WTC11 (cell line): ENCODE results near the gene FOXL2NB. TPM values are rescaled to one million over a fixed set of nuclear protein-coding genes. Genes with fewer than 3 reads are reported as not detected.

Experiments
- ATAC-seq: fragments of 200-7000 bp; cut with Tn5 transposase; 2 replicates; pipeline ENCODE4 v1.10.0; 2021; ENCODE audit warnings: mild to moderate bottlenecking, moderate library complexity
- CTCF ChIA-PET: fragments of 300-600 bp; sonication (Branson Sonifier 250); formaldehyde crosslinking; loops from one replicate; lab custom pipeline; 2021; ENCODE audit warnings: antibody characterized with exemption; lab: Charles Lee
- POLR2A ChIA-PET: fragments of 350-600 bp; sonication (Branson Sonifier 250); formaldehyde crosslinking; loops from one replicate; lab custom pipeline; 2021; ENCODE audit warnings: antibody characterized with exemption; lab: Charles Lee
- DNase-seq: peaks from one replicate; pipeline ENCODE4 v3.0.0; 2021; ENCODE audit warnings: low spot score
- H3K27ac Mint-ChIP-seq: 2 replicates; pipeline ENCODE4 v1.8.0; 2021; ENCODE audit warnings: mixed read lengths
- H3K27me3 Mint-ChIP-seq: 2 replicates; pipeline ENCODE4 v1.8.0; 2021; ENCODE audit warnings: low read depth, mild to moderate bottlenecking, moderate library complexity, mixed read lengths
- H3K36me3 Mint-ChIP-seq: 2 replicates; pipeline ENCODE4 v1.8.0; 2021; ENCODE audit warnings: mixed read lengths
- H3K4me1 Mint-ChIP-seq: 2 replicates; pipeline ENCODE4 v1.8.0; 2022; ENCODE audit warnings: mixed read lengths
- H3K4me3 Mint-ChIP-seq: 2 replicates; pipeline ENCODE4 v1.8.0; 2021; ENCODE audit warnings: mild to moderate bottlenecking, moderate library complexity, mixed read lengths
- H3K9me3 Mint-ChIP-seq: 2 replicates; pipeline ENCODE4 v1.8.0; 2021; ENCODE audit warnings: mixed read lengths
- ATF1 ChIP-seq: sonication (generic); formaldehyde crosslinking; IDR thresholded peaks from 2 replicates; pipeline ENCODE4 v1.8.1; 2023; ENCODE audit warnings: mild to moderate bottlenecking, moderate library complexity, missing genetic modification reagents
- E2F5 ChIP-seq: sonication (generic); formaldehyde crosslinking; IDR thresholded peaks from 2 replicates; pipeline ENCODE4 v1.8.1; 2022; ENCODE audit warnings: mild to moderate bottlenecking, moderate library complexity, missing genetic modification reagents
- GABPB1 ChIP-seq: sonication (generic); formaldehyde crosslinking; IDR thresholded peaks from 2 replicates; pipeline ENCODE4 v1.8.1; 2023; ENCODE audit warnings: mild to moderate bottlenecking, missing genetic modification reagents
- GTF2I ChIP-seq: fragments of 250-450 bp; sonication (Bioruptor Pico); conservative IDR thresholded peaks from 2 replicates; pipeline ENCODE4 v1.4.0; 2021; ENCODE audit warnings: mild to moderate bottlenecking
- IRF1 ChIP-seq: sonication (generic); formaldehyde crosslinking; IDR thresholded peaks from 2 replicates; pipeline ENCODE4 v1.8.0; 2023; ENCODE audit warnings: missing genetic modification reagents
- MXD4 ChIP-seq: fragments of 250-450 bp; sonication (Bioruptor Pico); IDR thresholded peaks from 2 replicates; pipeline ENCODE4 v1.8.0; 2021; ENCODE audit warnings: mild to moderate bottlenecking, moderate library complexity, borderline replicate concordance
- MYBL2 ChIP-seq: sonication (generic); formaldehyde crosslinking; IDR thresholded peaks from 2 replicates; pipeline ENCODE4 v1.8.1; 2023; ENCODE audit warnings: mild to moderate bottlenecking, moderate library complexity, missing genetic modification reagents
- RELA ChIP-seq: sonication (generic); formaldehyde crosslinking; IDR thresholded peaks from 2 replicates; pipeline ENCODE4 v1.8.1; 2022; ENCODE audit warnings: missing genetic modification reagents, mild to moderate bottlenecking, borderline replicate concordance
- RORB ChIP-seq: fragments of 250-450 bp; sonication (Bioruptor Pico); IDR thresholded peaks from 2 replicates; pipeline ENCODE4 v1.9.0; 2021; ENCODE audit warnings: mild to moderate bottlenecking
- TEAD1 ChIP-seq: sonication (generic); formaldehyde crosslinking; IDR thresholded peaks from 2 replicates; pipeline ENCODE4 v1.8.0; 2022; ENCODE audit warnings: mild to moderate bottlenecking, missing genetic modification reagents
- ZNF138 ChIP-seq: sonication (generic); formaldehyde crosslinking; conservative IDR thresholded peaks from 2 replicates; pipeline ENCODE4 v1.8.1; 2022; ENCODE audit warnings: mild to moderate bottlenecking, moderate library complexity, missing genetic modification reagents
- ZNF263 ChIP-seq: sonication (generic); formaldehyde crosslinking; IDR thresholded peaks from 2 replicates; pipeline ENCODE4 v1.8.1; 2022; ENCODE audit warnings: low read depth, mild to moderate bottlenecking, moderate library complexity, missing genetic modification reagents
- ZNF317 ChIP-seq: sonication (generic); formaldehyde crosslinking; IDR thresholded peaks from 2 replicates; pipeline ENCODE4 v1.8.1; 2023; ENCODE audit warnings: low read depth, mild to moderate bottlenecking, moderate library complexity, missing genetic modification reagents, borderline replicate concordance
- ZNF396 ChIP-seq: fragments of 250-450 bp; sonication (Bioruptor Pico); IDR thresholded peaks from 2 replicates; pipeline ENCODE4 v1.8.0; 2021; ENCODE audit warnings: mild to moderate bottlenecking, moderate library complexity, borderline replicate concordance
- ZNF423 ChIP-seq: fragments of 250-450 bp; sonication (Bioruptor Pico); IDR thresholded peaks from 2 replicates; pipeline ENCODE4 v2.1.2; 2022; ENCODE audit warnings: mild to moderate bottlenecking, moderate library complexity
- ZNF425 ChIP-seq: fragments of 250-450 bp; sonication (Bioruptor Pico); conservative IDR thresholded peaks from 2 replicates; pipeline ENCODE4 v1.9.0; 2021; ENCODE audit warnings: mild to moderate bottlenecking
- total RNA-seq: library from RNA; stranded (reverse); gene quantifications from 3 replicates; pipeline ENCODE4 v1.2.3, GENCODE V29; 2021
- TF ChIP-seq, protein P1 (sequence below): fragments of 250-450 bp; sonication (Bioruptor Pico); IDR thresholded peaks from 2 replicates; pipeline ENCODE4 v1.9.0; 2021; ENCODE audit warnings: mild to moderate bottlenecking
- TF ChIP-seq, protein P2 (sequence below): sonication (generic); formaldehyde crosslinking; IDR thresholded peaks from 2 replicates; pipeline ENCODE4 v1.8.1; 2023; ENCODE audit warnings: mild to moderate bottlenecking, missing genetic modification reagents, moderate library complexity
- TF ChIP-seq, protein P3 (sequence below): sonication (generic); formaldehyde crosslinking; IDR thresholded peaks from 2 replicates; pipeline ENCODE4 v1.8.1; 2023; ENCODE audit warnings: mild to moderate bottlenecking, missing genetic modification reagents, borderline replicate concordance
- TF ChIP-seq, protein P4 (sequence below): sonication (generic); formaldehyde crosslinking; IDR thresholded peaks from 2 replicates; pipeline ENCODE4 v1.8.0; 2022; ENCODE audit warnings: missing genetic modification reagents

The FOXL2NB gene
- total RNA-seq, 1 experiment from 2014 or later: 5.1 TPM

DNA sequence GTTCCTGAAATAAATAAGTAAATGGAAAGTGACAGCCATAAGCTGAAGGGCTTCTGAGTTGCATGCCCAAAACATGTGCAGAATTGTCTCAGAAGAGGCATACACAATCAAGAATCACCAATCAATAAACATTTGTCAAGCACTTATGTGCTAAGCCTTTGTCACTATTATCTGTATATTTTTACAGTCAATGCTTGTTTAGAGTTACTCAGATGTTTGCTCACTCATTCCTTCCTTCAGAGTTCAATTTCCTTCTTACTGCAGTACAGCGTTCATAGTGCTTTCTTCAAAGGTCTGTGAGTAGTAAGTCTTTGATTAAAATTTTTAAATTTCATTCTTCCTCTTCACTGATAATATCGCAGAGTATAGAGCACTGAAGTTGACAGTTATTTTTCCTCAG is 17.2 kb downstream of the FOXL2NB start:
- TF ChIP-seq ZNF317 (CRISPR knock-in tag) (no peak), ZNF263 (CRISPR knock-in tag) (no peak), IRF1 (CRISPR knock-in tag) (no peak), ZNF423 (CRISPR knock-in tag) (no peak), MYBL2 (CRISPR knock-in tag) (no peak), MXD4 (CRISPR knock-in tag) (no peak), ZNF425 (CRISPR knock-in tag) (no peak), ZNF396 (CRISPR knock-in tag) (no peak)
- TF ChIP-seq, protein P1, sequence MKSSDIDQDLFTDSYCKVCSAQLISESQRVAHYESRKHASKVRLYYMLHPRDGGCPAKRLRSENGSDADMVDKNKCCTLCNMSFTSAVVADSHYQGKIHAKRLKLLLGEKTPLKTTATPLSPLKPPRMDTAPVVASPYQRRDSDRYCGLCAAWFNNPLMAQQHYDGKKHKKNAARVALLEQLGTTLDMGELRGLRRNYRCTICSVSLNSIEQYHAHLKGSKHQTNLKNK (CRISPR knock-in tag): no peak
- TF ChIP-seq, protein P2, sequence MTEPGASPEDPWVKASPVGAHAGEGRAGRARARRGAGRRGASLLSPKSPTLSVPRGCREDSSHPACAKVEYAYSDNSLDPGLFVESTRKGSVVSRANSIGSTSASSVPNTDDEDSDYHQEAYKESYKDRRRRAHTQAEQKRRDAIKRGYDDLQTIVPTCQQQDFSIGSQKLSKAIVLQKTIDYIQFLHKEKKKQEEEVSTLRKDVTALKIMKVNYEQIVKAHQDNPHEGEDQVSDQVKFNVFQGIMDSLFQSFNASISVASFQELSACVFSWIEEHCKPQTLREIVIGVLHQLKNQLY (CRISPR knock-in tag): no peak
- Mint-ChIP-seq H3K4me1 (peaks cover 3% of the 10 kb centered on the region; the same call in 1 of the 2 replicates), H3K9me3 (peaks cover 26% of the 10 kb centered on the region), H3K27ac (no peak overlapping the region), H3K36me3 (peaks cover 9% of the 10 kb centered on the region; the same call in 1 of the 2 replicates), H3K4me3 (no peak overlapping the region), H3K27me3 (peaks cover 38% of the 10 kb centered on the region)
- ChIA-PET CTCF (interaction anchor here (0.8 to 1.8 kb wide), 2 partner anchors 15 to 28 kb away, joined by 3 to 4 read pairs; no protein-coding TSS in a partner anchor), POLR2A (no interaction called here)
- no peak for ATAC-seq
- no peak for DNase-seq

- no peak overlapping the region for H3K4me3 Mint-ChIP-seq
- POLR2A ChIA-PET: no interaction called here
- H3K9me3 Mint-ChIP-seq: peaks cover 26% of the 10 kb centered on the region
- no peak for ATAC-seq
- CTCF ChIA-PET: interaction anchor here (0.8 to 1.8 kb wide), 2 partner anchors 15 to 29 kb away, joined by 3 to 4 read pairs; no protein-coding TSS in a partner anchor
- peaks cover 33% of the 10 kb centered on the region for H3K27me3 Mint-ChIP-seq
- DNase-seq: no peak
- H3K4me1 Mint-ChIP-seq: peaks cover 3% of the 10 kb centered on the region; the same call in 1 of the 2 replicates
- no peak overlapping the region for H3K27ac Mint-ChIP-seq
- TF ChIP-seq TEAD1 (CRISPR knock-in tag) (no peak), GABPB1 (no peak), ATF1 (CRISPR knock-in tag) (no peak), ZNF138 (CRISPR knock-in tag) (no peak), RELA (CRISPR knock-in tag) (no peak), E2F5 (CRISPR knock-in tag) (no peak), ZNF425 (CRISPR knock-in tag) (no peak), RORB (no peak), GTF2I (CRISPR knock-in tag) (no peak)
- TF ChIP-seq, protein P3, sequence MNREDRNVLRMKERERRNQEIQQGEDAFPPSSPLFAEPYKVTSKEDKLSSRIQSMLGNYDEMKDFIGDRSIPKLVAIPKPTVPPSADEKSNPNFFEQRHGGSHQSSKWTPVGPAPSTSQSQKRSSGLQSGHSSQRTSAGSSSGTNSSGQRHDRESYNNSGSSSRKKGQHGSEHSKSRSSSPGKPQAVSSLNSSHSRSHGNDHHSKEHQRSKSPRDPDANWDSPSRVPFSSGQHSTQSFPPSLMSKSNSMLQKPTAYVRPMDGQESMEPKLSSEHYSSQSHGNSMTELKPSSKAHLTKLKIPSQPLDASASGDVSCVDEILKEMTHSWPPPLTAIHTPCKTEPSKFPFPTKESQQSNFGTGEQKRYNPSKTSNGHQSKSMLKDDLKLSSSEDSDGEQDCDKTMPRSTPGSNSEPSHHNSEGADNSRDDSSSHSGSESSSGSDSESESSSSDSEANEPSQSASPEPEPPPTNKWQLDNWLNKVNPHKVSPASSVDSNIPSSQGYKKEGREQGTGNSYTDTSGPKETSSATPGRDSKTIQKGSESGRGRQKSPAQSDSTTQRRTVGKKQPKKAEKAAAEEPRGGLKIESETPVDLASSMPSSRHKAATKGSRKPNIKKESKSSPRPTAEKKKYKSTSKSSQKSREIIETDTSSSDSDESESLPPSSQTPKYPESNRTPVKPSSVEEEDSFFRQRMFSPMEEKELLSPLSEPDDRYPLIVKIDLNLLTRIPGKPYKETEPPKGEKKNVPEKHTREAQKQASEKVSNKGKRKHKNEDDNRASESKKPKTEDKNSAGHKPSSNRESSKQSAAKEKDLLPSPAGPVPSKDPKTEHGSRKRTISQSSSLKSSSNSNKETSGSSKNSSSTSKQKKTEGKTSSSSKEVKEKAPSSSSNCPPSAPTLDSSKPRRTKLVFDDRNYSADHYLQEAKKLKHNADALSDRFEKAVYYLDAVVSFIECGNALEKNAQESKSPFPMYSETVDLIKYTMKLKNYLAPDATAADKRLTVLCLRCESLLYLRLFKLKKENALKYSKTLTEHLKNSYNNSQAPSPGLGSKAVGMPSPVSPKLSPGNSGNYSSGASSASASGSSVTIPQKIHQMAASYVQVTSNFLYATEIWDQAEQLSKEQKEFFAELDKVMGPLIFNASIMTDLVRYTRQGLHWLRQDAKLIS (CRISPR knock-in tag): no peak
- TF ChIP-seq, protein P4, sequence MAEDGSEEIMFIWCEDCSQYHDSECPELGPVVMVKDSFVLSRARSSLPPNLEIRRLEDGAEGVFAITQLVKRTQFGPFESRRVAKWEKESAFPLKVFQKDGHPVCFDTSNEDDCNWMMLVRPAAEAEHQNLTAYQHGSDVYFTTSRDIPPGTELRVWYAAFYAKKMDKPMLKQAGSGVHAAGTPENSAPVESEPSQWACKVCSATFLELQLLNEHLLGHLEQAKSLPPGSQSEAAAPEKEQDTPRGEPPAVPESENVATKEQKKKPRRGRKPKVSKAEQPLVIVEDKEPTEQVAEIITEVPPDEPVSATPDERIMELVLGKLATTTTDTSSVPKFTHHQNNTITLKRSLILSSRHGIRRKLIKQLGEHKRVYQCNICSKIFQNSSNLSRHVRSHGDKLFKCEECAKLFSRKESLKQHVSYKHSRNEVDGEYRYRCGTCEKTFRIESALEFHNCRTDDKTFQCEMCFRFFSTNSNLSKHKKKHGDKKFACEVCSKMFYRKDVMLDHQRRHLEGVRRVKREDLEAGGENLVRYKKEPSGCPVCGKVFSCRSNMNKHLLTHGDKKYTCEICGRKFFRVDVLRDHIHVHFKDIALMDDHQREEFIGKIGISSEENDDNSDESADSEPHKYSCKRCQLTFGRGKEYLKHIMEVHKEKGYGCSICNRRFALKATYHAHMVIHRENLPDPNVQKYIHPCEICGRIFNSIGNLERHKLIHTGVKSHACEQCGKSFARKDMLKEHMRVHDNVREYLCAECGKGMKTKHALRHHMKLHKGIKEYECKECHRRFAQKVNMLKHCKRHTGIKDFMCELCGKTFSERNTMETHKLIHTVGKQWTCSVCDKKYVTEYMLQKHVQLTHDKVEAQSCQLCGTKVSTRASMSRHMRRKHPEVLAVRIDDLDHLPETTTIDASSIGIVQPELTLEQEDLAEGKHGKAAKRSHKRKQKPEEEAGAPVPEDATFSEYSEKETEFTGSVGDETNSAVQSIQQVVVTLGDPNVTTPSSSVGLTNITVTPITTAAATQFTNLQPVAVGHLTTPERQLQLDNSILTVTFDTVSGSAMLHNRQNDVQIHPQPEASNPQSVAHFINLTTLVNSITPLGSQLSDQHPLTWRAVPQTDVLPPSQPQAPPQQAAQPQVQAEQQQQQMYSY (CRISPR knock-in tag): no peak
- peaks cover 9% of the 10 kb centered on the region; the same call in 1 of the 2 replicates for H3K36me3 Mint-ChIP-seq
Observed at GRCh38 chr3:138964923-138965322, 17.9 kb downstream of the FOXL2NB start.
